ENCODE results near the gene CCDC39. TPM values are rescaled to one million over a fixed set of nuclear protein-coding genes. Genes with fewer than 3 reads are reported as not detected.
"Not testable (repeated sequence)": the region's sequence is repeated elsewhere in the genome, so short reads cannot be mapped to it uniquely, and the experiment has no call there.

The CCDC39 gene
- total and polyA plus RNA-seq, 2 of the 4 experiments (the other 2 are of a cell fraction), result not detected

DNA sequence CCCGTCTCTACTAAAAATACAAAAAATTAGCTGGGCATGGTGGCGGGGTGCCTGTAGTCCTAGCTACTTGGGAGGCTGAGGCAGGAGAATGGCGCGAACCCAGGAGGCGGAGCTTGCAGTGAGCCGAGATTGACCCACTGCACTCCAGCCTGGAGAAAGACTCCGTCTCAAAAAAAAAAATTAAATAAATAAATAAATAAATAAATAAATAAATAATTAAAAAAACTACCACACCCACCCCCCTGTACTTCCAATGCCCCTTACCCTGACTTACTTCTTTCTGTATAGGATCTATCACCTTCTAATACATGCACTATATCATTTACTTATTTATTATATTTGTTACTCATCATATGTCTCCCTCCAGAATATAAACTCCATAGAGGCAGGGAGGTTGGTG, 85.7 kb downstream of the CCDC39 start:
- DNase-seq; dilution Hi-C loops (cut with HindIII; ENCODE audit: low sequenced_read_pairs, unreplicated experiment): not testable (repeated sequence)
- in situ Hi-C loops (cut with MboI; ENCODE audit: low sequenced_read_pairs), result loop anchor here (5.0 to 25.0 kb wide), 2 partner anchors 666 to 831 kb away; no protein-coding TSS in a partner anchor

More for the DNA sequence above, 85.7 kb downstream of the CCDC39 start:
- H2BK15ac ChIP-seq (ENCODE audit: low read depth, low read length); H3K14ac ChIP-seq (replicated peaks; ENCODE audit: low read depth, low read length); H4K5ac ChIP-seq (ENCODE audit: low read depth, low read length); H3K4ac ChIP-seq (ENCODE audit: low read depth, low read length); H2BK20ac ChIP-seq (ENCODE audit: low read depth, low read length); ATAC-seq (ENCODE audit: low read depth); H4K91ac ChIP-seq (ENCODE audit: insufficient read depth, low read depth, low read length); H3K23ac ChIP-seq (ENCODE audit: low read depth, low read length); H3K27me3 ChIP-seq (ENCODE audit: control insufficient read depth, insufficient read depth, low read length); H4K20me1 ChIP-seq (ENCODE audit: insufficient read depth, low read length); BruUV-seq (replicated peaks); H4K8ac ChIP-seq (ENCODE audit: low read depth in 2 of 2, low read length in 2 of 2); H3K4me3 ChIP-seq (ENCODE audit: insufficient read depth, low read depth, low read length); H3K9ac ChIP-seq (ENCODE audit: low read depth, low read length); H3K18ac ChIP-seq (ENCODE audit: low read depth, low read length); H2AK9ac ChIP-seq (replicated peaks; ENCODE audit: low read depth, low read length, poor library complexity); H2BK120ac ChIP-seq (ENCODE audit: low read depth, low read length); CTCF ChIA-PET; H3K36me3 ChIP-seq (ENCODE audit: control insufficient read depth, insufficient read depth, low read length); H3K4me1 ChIP-seq (ENCODE audit: control insufficient read depth, insufficient read depth, low read length); POLR2A ChIA-PET (ENCODE audit: unreplicated experiment); H2AK5ac ChIP-seq (ENCODE audit: low read depth, low read length); H3K4me2 ChIP-seq (ENCODE audit: low read depth, low read length); H2AFZ ChIP-seq (replicated peaks; ENCODE audit: low read length, poor library complexity); H3K79me1 ChIP-seq (ENCODE audit: low read depth in 1 of 2, low read length in 2 of 2); H3K27ac ChIP-seq (ENCODE audit: insufficient read depth, low read length); H3K9me1 ChIP-seq (ENCODE audit: insufficient read depth, low read length); H2BK5ac ChIP-seq (ENCODE audit: low read depth, low read length, poor library complexity, severe bottlenecking); H3K56ac ChIP-seq (ENCODE audit: extremely low read depth, insufficient read depth, low read length); H3K9me3 ChIP-seq (ENCODE audit: control insufficient read depth, insufficient read depth, low read length): not testable (repeated sequence)
- 92% methylated on average over 2 of the region's 7 CpGs; no CpG with 5 or more reads in 1 of the 2 experiments for WGBS, 2 experiments (ENCODE audit: extremely low coverage in 2 of 2, insufficient read length in 1 of 2)
- intact Hi-C loops (cut with micrococcal nuclease), result loop anchor here (2.0 kb wide), 1 partner anchor 825 kb away; no protein-coding TSS in a partner anchor
